ENCODE data around the gene TPMT.

- no peak for TF ChIP-seq CTCF (IDR thresholded peaks at IDR 0.05; ENCODE audit: low read length)
- no peak for TF ChIP-seq EZH2 (optimal IDR thresholded peaks at IDR 0.05; ENCODE audit: low read depth, low read length)
- TF ChIP-seq EZH2phosphoT487 (IDR thresholded peaks at IDR 0.05; ENCODE audit: low read length): no peak
These were observed 12.9 kb downstream of the TPMT start for GRCh38 chr6:18141805-18142590.
